Astrocyte of the hippocampus (primary cell): ENCODE measurements around the gene OTOR.

Experiments used
- DNase-seq: peaks from one replicate; pipeline ENCODE4 v3.0.0; 2011; ENCODE audit warnings: low read depth, low spot score

The OTOR gene, protein sequence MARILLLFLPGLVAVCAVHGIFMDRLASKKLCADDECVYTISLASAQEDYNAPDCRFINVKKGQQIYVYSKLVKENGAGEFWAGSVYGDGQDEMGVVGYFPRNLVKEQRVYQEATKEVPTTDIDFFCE

DNA sequence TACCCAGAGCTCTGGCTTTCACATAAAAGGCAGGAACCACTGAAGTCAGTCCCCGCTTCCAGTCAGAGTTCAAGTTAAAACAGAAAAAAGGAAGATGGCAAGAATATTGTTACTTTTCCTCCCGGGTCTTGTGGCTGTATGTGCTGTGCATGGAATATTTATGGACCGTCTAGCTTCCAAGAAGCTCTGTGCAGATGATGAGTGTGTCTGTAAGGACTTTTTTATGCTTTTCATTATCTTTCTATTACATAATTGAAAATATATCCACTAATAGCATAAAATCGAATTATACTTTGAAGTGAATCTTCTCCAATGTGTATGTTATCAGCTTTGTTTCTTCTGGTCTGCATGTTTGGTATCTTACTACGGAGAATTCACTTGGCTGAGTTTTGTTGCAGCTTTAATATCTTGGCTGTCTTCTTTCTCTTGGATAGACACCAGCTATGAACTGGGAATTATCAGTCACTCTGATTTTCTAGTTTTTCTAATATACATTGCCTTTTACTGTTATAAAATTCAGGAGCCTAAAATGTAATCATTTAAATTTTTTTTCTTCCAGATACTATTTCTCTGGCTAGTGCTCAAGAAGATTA lies at the start of gene OTOR:
OTOR (plus strand) TSS at position 51 of the 593 bp plus-strand sequence; CDS start at position 95, 44 bp downstream.
- no peak for DNase-seq

- no peak for DNase-seq
These were observed 48.9 kb upstream of the OTOR start for GRCh38 chr20:16699293-16699692.

- DNase-seq, result no peak
These were observed 46.9 kb upstream of the OTOR start for GRCh38 chr20:16701296-16701695.

- no peak for DNase-seq
These were observed 44.6 kb upstream of the OTOR start for GRCh38 chr20:16703570-16703969.

DNA sequence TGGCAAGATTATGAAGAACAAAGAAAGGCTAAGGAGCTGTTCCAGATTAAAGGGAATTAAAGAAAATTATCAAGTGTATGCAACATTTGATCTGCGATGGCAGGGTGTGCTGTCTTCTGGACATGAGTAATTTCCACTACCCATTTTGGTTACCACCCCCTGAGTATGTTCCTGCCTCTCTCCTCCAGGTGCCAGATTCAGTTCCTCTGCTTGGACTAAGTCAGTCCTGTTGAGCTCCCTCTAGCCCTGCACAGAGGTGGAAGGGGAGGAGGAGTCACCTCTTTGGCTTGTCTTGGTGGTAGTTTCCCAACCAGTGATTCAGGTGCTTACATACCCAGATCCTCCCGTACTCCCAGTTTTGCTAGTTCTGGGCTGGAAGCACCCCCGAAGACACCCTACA lies 40.5 kb upstream of the OTOR start:
- DNase-seq, result no peak

DNA sequence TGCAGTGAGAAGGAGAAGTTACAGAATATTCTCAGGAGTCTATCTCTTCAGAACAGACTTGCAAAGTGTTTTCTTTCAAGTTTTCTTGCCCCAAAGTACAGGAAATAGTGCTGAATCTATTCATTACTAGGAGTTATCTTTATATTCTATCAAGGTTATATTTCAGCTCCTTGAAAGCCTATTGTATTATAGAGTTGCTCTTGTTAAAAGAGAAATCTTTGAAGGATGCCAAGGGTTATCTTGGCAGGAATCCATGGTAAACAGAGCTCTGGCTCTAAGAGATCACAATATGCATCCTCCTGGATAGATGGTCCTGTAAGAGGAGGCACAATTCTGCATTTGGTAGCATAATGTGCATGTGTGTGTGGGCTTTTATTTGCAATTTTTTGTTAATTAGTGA lies 39.6 kb upstream of the OTOR start:
- no peak for DNase-seq

DNA sequence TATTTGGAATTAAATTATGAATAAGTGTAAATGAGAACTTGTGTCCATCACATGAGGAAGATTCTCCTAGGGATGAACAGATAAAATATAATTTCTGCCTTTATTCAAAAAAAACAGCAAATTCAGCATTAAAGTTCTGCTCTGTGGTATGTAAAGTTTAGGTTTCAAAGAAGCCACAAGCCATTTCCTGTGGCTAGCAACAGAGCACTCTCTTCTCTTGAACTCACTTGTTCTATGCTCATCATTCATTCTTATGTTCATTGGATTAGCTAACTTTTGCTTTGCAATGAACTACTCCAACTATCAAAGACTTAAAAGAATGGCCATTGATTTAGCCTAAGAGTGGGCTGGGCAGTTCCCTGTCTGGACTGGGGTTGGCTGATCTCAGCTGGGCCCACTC lies 39.1 kb upstream of the OTOR start:
- no peak for DNase-seq

GRCh38 chr20:16710781-16711180 lies 37.4 kb upstream of the OTOR start:
- DNase-seq, result no peak

GRCh38 chr20:16711661-16712258 lies 36.4 kb upstream of the OTOR start:
- DNase-seq, result no peak

DNA sequence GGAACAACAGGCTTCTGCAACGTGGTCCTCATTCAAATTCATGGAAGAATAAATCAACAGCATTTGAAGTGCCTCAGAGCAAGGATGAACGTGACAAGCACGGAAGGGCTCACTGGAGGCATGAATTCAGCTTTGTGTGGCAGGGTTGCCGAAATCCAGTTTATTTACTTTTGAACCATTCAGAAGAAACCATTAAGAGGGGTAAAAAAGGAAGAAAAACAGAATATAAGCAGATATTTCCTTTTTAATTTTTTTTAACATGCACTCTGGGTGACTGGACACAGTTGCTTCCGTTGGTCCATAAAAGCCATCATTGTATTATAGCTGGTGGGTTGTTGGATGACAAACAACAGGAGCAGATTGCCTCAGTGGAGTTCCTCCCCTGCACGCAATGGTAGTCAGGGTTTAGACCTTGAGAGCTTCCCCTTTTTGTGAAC lies 35.6 kb upstream of the OTOR start:
- DNase-seq, result no peak

GRCh38 chr20:16713066-16713465 lies 35.1 kb upstream of the OTOR start:
- no peak for DNase-seq

GRCh38 chr20:16714242-16714641 lies 33.9 kb upstream of the OTOR start:
- DNase-seq, result no peak

- DNase-seq, result no peak
These were observed 33.4 kb upstream of the OTOR start for GRCh38 chr20:16714751-16715150.

DNA sequence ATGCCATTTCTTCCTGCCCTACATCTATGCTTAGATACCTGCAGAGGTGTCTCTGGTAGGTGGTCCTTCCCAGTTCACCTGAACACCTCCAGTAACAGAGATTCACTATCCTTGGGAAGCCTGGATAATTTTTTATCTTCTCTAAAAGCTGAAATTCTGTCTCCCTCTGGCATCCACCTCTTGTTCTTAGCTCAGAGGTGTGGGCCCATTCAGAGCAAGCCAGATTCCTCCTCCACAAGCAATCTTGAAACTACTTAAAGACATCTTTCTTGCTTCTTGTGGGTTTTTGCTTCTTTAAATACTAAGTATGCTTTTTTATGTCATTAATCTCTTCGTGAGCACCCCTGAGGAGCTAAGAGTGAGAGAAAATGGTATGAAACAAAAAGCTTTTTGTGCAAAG lies 28.7 kb upstream of the OTOR start:
- no peak for DNase-seq

GRCh38 chr20:16729080-16729479 lies 19.1 kb upstream of the OTOR start:
- no peak for DNase-seq

DNA sequence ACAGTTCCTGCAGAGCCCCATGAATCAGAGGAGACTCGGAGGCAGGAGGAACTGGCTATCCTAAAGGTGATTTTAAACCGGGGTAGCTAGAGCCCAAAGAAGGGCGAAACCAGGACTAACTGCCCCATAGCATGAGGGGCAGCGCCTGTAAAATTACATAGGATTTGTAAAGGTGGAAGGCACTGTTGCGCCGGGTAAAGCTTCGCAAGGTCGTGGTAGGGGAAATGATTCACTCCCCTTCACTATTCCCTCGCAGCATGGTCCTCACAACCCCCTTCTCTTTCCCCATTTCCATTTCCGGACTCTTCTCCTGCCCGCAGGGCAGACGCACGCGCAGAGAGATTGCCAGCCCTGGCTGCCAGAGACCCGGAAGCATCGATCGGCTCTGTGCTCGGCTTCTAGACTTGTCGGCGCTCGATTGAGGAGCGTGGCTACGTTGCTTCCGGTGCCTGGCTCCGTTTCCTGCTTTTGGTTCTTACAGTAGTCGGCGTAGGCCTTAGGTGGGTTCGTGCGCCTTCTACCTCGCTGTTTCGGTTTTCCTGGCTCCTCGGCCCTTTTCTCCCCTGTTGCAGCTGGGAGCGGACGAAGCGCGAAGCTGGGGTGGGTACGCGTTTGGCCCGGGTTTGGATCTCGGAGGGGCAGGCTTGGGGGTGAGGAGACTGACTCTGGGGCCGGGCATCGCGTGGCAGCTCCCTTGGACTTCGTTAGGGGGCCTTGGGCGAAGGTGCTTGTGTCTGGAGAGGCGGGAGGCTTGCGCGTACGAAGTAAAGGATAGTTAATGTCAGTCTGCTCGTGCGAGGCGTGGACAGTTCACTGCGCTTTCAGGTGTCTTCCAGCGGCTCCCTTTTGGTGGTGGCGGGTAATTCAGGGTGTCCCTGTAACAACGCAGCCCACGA lies 18.3 kb upstream of the OTOR start, which contains the start of gene SNRPB2:
SNRPB2 (plus strand) TSS at position 462 of the 896 bp plus-strand sequence. CDS start 1,677 bp downstream, outside the sequence.
- peak; percentile 97 for DNase-seq

DNA sequence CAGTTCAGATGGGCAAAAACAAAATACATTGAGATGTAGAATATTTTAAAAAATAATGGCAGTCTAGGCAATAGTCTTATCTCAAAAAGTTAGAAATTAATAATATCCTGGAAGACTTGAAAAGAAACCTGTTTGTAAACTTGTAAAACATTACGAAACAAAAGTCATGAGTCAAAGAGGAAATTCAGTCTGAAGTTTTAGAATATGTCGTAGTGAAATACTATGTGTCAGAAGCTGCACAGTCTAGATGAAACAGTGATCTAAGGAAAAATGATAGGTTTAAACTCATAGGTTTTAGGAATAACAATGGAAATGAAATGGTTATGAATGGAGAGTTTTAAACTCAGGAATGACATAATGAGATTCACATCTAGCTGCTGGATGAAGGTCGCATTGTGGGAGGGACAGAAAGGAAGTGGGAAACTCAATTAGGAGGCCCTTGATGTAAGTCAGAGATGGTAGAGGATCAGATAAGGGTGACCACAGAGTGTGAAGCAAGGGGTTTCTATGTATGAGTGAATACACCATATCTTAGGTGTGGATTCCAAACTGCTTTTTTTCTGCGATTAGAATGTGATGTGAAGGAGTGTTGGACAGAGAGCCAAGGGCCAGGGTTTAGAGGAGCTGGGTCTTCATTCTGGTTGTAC lies 15.5 kb upstream of the OTOR start:
- DNase-seq, result no peak

DNA sequence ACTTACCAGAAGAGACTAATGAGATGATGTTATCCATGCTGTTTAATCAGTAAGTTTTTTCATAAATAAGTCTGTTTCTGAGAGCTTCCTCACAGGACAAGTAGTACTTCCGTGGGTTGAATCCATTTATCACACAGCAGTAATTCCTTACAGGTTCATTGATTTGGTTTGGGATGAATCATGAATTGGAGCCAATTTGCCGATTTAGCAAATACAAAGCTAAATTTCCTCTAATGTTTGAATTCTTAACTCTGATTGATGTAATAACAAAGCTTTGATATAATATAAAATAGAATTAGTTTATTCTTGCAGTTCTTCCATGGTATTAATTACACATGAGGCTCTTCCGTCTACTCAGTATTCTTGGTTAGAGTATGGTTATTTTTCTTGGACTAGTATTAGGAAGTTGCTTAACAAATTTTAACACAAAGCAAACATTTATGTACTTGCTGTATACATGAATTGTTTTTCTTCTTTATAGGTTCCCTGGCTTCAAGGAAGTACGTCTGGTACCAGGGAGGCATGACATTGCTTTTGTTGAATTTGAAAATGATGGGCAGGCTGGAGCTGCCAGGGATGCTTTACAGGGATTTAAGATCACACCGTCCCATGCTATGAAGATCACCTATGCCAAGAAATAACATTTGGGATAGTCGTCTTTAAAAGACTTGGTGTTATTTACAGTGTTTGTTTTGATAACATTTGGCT lies 7.6 kb upstream of the OTOR start:
- DNase-seq, result no peak

DNA sequence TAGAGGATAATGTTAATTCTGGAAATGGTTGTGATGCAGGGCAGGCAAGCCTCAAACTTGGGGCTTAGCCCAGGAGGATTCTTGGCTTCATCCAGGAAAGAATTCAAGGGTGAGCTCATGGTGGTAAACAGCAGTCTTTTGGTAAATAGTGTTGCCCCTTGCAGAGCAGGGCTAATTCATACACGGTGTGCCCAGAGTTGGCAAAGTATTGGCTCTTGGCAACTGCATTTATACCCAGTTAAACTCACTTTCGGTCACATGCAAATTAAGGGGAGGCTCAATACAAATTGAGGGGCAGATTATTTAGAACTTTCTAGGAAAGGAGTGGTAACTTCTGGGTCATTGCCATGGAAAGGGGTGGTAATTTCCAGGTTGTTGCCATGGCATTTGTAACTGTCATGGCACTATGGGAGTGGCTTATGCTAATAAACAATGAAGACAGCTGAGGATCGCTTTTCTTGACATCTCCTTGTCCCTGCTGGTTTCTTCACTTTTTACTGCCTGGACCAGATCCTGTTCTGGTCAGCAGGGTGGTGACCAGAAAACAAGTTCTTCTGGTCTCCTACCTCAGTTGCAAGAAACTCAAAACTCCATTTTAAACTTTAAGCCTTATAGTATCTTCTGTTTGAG lies 3.9 kb upstream of the OTOR start:
- peak; percentile 26 for DNase-seq

DNA sequence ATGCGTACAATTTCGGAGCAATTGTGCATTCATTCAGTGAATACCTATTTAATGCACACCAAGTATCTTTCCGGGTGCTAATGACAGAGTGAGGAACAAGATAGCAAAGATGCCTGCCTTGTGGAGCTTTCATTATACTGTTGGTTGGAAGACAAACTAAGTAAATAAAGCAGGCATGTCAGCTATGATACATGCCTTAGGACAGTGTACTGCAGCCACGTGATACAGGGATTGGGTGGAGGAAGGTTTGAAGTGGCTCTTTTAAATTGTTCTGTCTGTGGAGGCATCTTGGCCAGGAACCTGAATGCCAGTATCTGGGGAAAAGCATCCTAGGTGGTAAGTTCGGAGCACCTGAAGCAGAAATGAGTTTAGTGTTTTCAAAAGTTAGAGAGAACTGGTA lies 3.0 kb upstream of the OTOR start:
- DNase-seq, result no peak
